Right lobe of liver (tissue), 4 donors: ENCODE measurements around the gene ELOVL2.

ENCODE experiments used
- POLR2A ChIP-seq: fragments of 450-650 bp; IDR thresholded peaks from one replicate; pipeline ENCODE4 v1.6.1; 2017; ENCODE audit warnings: antibody characterized with exemption, mild to moderate bottlenecking
- TF ChIP-seq, protein P1 (sequence below), 4 donors: fragments of 200-600 bp in 3 of 4; fragments of 450-650 bp in 1 of 4; IDR thresholded peaks; one replicate each; pipeline versions ENCODE4 v1.5.1 to v1.8.0; 2016 to 2022; ENCODE audit warnings: antibody characterized with exemption in 4 of 4, mild to moderate bottlenecking in 2 of 4
- donor health status: DM: no; HTN: no; CAD: no.
- donor health status: DM: no; HTN: no; CAD: no.
- donor health status: DM: no; HTN: yes; CAD: no.

DNA sequence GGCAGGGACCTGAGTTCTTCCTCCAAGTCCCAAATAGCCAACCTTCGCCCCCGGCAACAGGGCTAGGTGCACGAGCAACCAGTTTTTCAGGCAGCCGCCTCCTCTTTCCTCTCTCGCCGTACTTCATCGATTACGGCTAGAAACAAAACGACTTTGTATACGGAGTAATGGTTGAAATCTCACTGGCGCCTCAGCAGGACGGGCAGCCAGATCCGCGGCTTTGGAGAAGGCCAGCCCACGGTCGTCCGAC is 49.2 kb upstream of the ELOVL2 start:
- TF ChIP-seq, protein P1, sequence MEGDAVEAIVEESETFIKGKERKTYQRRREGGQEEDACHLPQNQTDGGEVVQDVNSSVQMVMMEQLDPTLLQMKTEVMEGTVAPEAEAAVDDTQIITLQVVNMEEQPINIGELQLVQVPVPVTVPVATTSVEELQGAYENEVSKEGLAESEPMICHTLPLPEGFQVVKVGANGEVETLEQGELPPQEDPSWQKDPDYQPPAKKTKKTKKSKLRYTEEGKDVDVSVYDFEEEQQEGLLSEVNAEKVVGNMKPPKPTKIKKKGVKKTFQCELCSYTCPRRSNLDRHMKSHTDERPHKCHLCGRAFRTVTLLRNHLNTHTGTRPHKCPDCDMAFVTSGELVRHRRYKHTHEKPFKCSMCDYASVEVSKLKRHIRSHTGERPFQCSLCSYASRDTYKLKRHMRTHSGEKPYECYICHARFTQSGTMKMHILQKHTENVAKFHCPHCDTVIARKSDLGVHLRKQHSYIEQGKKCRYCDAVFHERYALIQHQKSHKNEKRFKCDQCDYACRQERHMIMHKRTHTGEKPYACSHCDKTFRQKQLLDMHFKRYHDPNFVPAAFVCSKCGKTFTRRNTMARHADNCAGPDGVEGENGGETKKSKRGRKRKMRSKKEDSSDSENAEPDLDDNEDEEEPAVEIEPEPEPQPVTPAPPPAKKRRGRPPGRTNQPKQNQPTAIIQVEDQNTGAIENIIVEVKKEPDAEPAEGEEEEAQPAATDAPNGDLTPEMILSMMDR (IDR thresholded peaks at IDR 0.05) = no peak
- no peak for TF ChIP-seq POLR2A
